Karpas-422 (cell line): ENCODE results near the gene RABL2A. TPM values are rescaled to one million over a fixed set of nuclear protein-coding genes. Genes with fewer than 3 reads are reported as not detected.
"Not testable (repeated sequence)": the region's sequence is repeated elsewhere in the genome, so short reads cannot be mapped to it uniquely, and the experiment has no call there.

Source experiments
- DNase-seq: peaks from one replicate; pipeline ENCODE4 v3.0.0-alpha.2; 2015
- H2AFZ ChIP-seq: fragments of 200-600 bp; sonication (generic); 2 replicates; pipeline ENCODE4 v1.6.1; 2014; ENCODE audit warnings: antibody characterized with exemption, low read length, mixed read lengths
- H3K27ac ChIP-seq: fragments of 200-600 bp; sonication (generic); 2 replicates; pipeline ENCODE4 v1.5.1; 2014; ENCODE audit warnings: mild to moderate bottlenecking, low read length, moderate library complexity
- H3K27me3 ChIP-seq: fragments of 200-600 bp; sonication (generic); 2 replicates; pipeline ENCODE4 v1.6.1; 2014; ENCODE audit warnings: low read length, mixed read lengths
- H3K36me3 ChIP-seq: fragments of 200-600 bp; sonication (generic); 2 replicates; pipeline ENCODE4 v1.6.1; 2014; ENCODE audit warnings: low read length, mixed read lengths; ENCODE audit not compliant: insufficient read depth
- H3K4me1 ChIP-seq: fragments of 200-600 bp; sonication (generic); 2 replicates; pipeline ENCODE4 v1.6.1; 2014; ENCODE audit warnings: mild to moderate bottlenecking, low read length, mixed read lengths
- H3K4me2 ChIP-seq: fragments of 200-600 bp; sonication (generic); 2 replicates; pipeline ENCODE4 v1.6.1; 2014; ENCODE audit warnings: low read length, low read depth, mild to moderate bottlenecking; ENCODE audit not compliant: poor library complexity, severe bottlenecking
- H3K4me3 ChIP-seq: fragments of 200-600 bp; sonication (generic); 2 replicates; pipeline ENCODE4 v1.5.1; 2014; ENCODE audit warnings: mild to moderate bottlenecking, antibody characterized with exemption, low read length, mixed read lengths
- H3K79me2 ChIP-seq: fragments of 200-600 bp; sonication (generic); 2 replicates; pipeline ENCODE4 v1.6.1; 2014; ENCODE audit warnings: mild to moderate bottlenecking, low read length, mixed read lengths
- H3K9ac ChIP-seq: fragments of 200-600 bp; sonication (generic); 2 replicates; pipeline ENCODE4 v1.6.0; 2014; ENCODE audit warnings: low read length
- H3K9me2 ChIP-seq: fragments of 200-600 bp; sonication (generic), shearing (Covaris generic); replicated peaks from 2 replicates; pipeline ENCODE4 v1.6.0; 2014; ENCODE audit warnings: mild to moderate bottlenecking, low read length, moderate library complexity; ENCODE audit not compliant: insufficient read depth
- H3K9me3 ChIP-seq: fragments of 300-700, 200-600 bp; sonication (generic); 2 replicates; pipeline ENCODE4 v1.6.1; 2014; ENCODE audit warnings: low read length, mixed read lengths
- H4K20me1 ChIP-seq: fragments of 200-600 bp; sonication (generic); 2 replicates; pipeline ENCODE4 v1.6.1; 2014; ENCODE audit warnings: mild to moderate bottlenecking, antibody characterized with exemption, low read length, low read depth; ENCODE audit not compliant: insufficient read depth
- total RNA-seq: library from RNA; depleted of rRNA; stranded (reverse); fragments of >200 nt; shearing (Covaris generic); gene quantifications from 2 replicates; pipeline ENCODE4 v1.2.3, GENCODE V29; 2014; ENCODE audit warnings: low replicate concordance

The RABL2A gene
- total RNA-seq, 1 experiment from 2014 or later, result 38.5 TPM

DNA sequence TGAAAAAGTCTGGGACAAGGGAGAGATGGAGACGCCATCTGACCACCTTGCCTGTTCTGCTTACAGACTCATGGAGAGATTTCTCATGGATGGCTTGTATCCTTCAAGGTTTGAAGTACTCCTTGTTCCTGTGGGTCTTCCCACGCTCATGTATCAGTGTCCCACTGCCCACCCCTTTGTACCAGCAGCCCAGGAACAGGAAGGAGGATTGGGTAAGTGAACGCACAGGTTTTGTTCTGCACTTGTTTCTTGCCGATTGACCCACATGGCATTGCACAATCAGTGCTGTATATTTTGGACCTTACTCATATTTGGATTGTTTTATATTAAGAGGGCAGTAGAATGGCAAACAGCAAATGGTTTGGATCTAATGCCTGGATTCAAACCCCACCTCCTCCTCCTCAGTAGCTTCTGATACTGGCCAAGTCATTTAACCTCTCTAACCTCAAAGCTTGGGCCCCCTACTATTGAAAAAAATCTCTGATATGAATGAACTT is 5.8 kb downstream of the RABL2A start:
- not testable (repeated sequence) for H3K4me2 ChIP-seq, H4K20me1 ChIP-seq, DNase-seq

DNA sequence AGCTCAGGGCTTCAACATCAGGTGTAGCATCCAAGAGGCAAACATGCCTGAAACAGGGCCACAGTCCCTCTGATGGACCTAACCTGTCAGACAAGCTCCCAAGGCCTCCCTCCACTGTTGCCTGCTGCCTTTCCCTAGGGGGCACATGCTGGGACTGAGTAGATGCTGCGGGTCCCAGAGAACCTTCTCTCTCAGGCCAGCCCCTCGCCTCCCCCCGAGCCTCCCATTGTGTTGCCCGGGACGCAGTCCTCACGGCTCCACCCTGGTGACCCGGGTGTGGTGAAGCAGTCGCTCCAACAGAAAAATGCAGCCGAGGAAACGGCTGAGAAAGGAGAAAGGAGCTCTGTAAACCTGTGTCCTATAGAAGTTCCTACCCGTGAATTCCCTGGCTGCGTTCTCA is 8.3 kb downstream of the RABL2A start:
- not testable (repeated sequence) for H3K4me3 ChIP-seq, H3K4me1 ChIP-seq, H2AFZ ChIP-seq, H3K27me3 ChIP-seq, DNase-seq, H3K9ac ChIP-seq, H3K9me3 ChIP-seq, H3K79me2 ChIP-seq, H3K27ac ChIP-seq, H3K36me3 ChIP-seq, H3K4me2 ChIP-seq, H3K9me2 ChIP-seq, H4K20me1 ChIP-seq

More for the DNA sequence above, 5.8 kb downstream of the RABL2A start:
- not testable (repeated sequence) for H3K27ac ChIP-seq, H3K9me3 ChIP-seq, H2AFZ ChIP-seq, H3K79me2 ChIP-seq, H3K9ac ChIP-seq, H3K4me1 ChIP-seq, H3K4me3 ChIP-seq, H3K36me3 ChIP-seq, H3K9me2 ChIP-seq, H3K27me3 ChIP-seq

DNA sequence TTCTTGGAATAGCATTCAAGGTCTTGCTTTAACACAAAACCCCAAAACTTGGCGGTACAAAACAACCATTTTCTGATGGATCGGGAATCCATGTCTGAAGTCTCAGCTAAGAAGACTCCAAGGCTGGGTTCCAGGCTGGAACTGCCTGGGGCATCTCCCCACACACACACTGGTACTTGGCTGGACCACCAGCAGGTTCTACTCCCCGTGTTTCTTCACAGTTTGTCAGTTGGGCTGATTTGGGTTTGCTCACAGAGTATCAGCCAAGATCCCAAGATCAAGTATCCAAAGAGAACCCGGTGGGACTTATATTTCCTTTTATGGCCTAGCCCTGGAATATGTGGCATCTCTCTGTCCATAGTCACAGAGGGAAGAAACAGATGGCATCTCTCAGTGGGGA is 9.2 kb downstream of the RABL2A start:
- not testable (repeated sequence) for H3K9me2 ChIP-seq, H3K27ac ChIP-seq, H3K4me3 ChIP-seq, H3K4me1 ChIP-seq, H3K36me3 ChIP-seq, H3K9ac ChIP-seq, H2AFZ ChIP-seq, H3K9me3 ChIP-seq, H4K20me1 ChIP-seq, H3K4me2 ChIP-seq, DNase-seq, H3K79me2 ChIP-seq, H3K27me3 ChIP-seq

DNA sequence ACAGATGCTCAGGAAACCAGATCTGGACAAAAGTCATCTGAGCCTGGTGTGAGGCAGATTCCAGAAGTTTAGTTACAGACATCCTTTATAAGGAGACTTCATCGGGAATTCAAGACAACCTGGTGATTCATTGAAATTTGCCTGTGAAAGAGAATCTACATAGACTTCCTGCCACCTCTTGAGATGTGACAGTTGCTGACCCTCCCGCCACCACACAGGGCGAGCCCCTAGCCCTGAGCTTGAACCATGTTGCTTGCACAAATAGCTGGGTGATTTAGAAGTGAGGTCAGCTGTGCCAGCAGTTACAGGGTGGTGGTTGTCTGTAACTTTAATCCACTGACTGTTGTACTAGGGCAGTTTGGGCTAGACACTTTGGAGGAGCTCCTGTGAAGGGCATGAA is 11.0 kb downstream of the RABL2A start:
- H3K4me1 ChIP-seq, result not testable (repeated sequence)

DNA sequence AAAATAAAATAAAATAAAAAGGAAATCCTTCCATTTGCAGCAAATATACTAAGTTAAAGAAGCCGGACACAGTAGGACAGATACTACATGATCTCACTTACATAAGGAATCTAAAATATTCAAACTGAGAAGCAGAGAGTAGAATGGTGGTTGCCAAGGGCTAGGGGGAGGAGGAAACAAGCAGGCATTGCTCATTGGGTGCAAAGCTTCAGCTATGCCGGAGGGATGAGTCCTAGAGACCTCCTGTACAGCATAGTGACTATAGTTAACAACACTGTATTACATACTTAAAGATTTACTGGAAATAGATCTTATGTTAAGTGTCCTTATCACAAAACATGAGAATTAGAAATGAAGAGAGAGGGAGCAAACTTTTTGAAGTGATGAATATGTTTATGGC is 19.2 kb downstream of the RABL2A start:
- not testable (repeated sequence) for H3K27me3 ChIP-seq

More for the DNA sequence above, 11.0 kb downstream of the RABL2A start:
- H3K27me3 ChIP-seq, H3K9me3 ChIP-seq, H3K9ac ChIP-seq, DNase-seq, H3K27ac ChIP-seq, H3K4me2 ChIP-seq, H4K20me1 ChIP-seq, H2AFZ ChIP-seq, H3K36me3 ChIP-seq, H3K79me2 ChIP-seq, H3K4me3 ChIP-seq, H3K9me2 ChIP-seq: not testable (repeated sequence)

DNA sequence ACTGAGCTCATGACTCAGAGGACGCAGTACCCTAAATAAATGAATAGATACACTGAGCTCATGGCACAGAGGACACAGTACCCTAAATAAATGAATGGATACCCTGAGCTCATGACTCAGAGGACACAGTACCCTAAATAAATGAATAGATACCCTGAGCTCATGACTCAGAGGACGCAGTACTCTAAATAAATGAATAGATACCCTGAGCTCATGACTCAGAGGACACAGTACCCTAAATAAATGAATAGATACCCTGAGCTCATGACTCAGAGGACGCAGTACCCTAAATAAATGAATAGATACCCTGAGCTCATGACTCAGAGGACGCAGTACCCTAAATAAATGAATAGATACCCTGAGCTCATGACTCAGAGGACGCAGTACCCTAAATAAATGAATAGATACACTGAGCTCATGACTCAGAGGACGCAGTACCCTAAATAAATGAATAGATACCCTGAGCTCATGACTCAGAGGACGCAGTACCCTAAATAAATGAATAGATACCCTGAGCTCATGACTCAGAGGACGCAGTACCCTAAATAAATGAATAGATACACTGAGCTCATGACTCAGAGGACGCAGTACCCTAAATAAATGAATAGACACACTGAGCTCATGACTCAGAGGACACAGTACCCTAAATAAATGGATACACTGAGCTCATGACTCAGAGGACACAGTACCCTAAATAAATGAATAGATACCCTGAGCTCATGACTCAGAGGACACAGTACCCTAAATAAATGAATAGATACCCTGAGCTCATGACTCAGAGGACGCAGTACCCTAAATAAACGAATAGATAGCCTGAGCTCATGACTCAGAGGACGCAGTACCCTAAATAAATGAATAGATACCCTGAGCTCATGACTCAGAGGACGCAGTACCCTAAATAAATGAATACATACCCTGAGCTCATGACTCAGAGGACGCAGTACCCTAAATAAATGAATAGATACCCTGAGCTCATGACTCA is 24.1 kb downstream of the RABL2A start:
- H4K20me1 ChIP-seq, H3K9me2 ChIP-seq, H3K79me2 ChIP-seq, H3K27me3 ChIP-seq, H3K9me3 ChIP-seq, H2AFZ ChIP-seq, H3K9ac ChIP-seq, H3K4me3 ChIP-seq, DNase-seq, H3K27ac ChIP-seq, H3K4me2 ChIP-seq, H3K36me3 ChIP-seq, H3K4me1 ChIP-seq: not testable (repeated sequence)

More for the DNA sequence above, 19.2 kb downstream of the RABL2A start:
- H3K9me3 ChIP-seq, H3K9me2 ChIP-seq, H3K4me1 ChIP-seq, H3K27ac ChIP-seq, H3K4me3 ChIP-seq, H3K9ac ChIP-seq, H3K79me2 ChIP-seq, H2AFZ ChIP-seq, H3K36me3 ChIP-seq, H4K20me1 ChIP-seq, H3K4me2 ChIP-seq: not testable (repeated sequence)
- DNase-seq, result peak; percentile 48

DNA sequence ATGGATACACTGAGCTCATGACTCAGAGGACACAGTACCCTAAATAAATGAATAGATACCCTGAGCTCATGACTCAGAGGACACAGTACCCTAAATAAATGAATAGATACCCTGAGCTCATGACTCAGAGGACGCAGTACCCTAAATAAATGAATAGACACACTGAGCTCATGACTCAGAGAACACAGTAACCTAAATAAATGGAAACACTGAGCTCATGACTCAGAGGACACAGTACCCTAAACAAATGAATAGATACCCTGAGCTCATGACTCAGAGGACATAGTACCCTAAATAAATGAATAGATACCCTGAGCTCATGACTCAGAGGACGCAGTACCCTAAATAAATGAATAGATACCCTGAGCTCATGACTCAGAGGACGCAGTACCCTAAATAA is 25.5 kb downstream of the RABL2A start:
- H3K9me2 ChIP-seq, H3K4me2 ChIP-seq, H3K79me2 ChIP-seq, H3K27ac ChIP-seq, H3K9ac ChIP-seq, H3K4me3 ChIP-seq, H3K36me3 ChIP-seq, H3K27me3 ChIP-seq, H4K20me1 ChIP-seq, DNase-seq, H3K4me1 ChIP-seq, H3K9me3 ChIP-seq, H2AFZ ChIP-seq: not testable (repeated sequence)

DNA sequence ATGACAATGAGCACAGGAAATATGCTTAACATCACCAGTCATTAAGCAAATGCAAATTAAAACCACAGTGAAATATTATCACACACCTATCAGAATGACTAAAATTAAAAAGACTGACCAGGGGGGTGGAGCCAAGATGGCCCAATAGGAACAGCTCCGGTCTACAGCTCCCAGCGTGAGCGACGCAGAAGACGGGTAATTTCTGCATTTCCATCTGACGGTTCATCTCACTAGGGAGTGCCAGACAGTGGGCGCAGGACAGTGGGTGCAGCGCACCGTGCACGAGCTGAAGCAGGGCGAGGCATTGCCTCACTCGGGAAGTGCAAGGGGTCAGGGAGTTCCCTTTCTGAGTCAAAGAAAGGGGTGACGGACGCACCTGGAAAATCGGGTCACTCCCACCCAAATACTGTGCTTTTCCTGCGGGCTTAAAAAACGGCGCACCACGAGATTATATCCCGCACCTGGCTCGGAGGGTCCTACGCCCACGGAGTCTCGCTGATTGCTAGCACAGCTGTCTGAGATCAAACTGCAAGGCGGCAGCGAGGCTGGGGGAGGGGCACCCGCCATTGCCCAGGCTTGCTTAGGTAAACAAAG is 29.1 kb downstream of the RABL2A start:
- not testable (repeated sequence) for H2AFZ ChIP-seq, H3K79me2 ChIP-seq, H4K20me1 ChIP-seq, H3K9me3 ChIP-seq, H3K9me2 ChIP-seq, H3K4me1 ChIP-seq, H3K36me3 ChIP-seq, H3K27me3 ChIP-seq
- Histone ChIP-seq H3K4me3 (peak overlapping the region; percentile 25; the same call in 1 of the 2 replicates), H3K27ac (peak overlapping the region; percentile 99), H3K4me2 (peak overlapping the region; percentile 58), H3K9ac (peak overlapping the region; percentile 27; the same call in 1 of the 2 replicates)
- peak; percentile 95 for DNase-seq
